NT2/D1 (cell line): ENCODE data around the gene GINS3.

Experiments used
- DNase-seq: peaks from one replicate; pipeline ENCODE4 v3.0.0-alpha.2; 2011; ENCODE audit warnings: low read depth, low spot score
- H3K27me3 ChIP-seq: 2 replicates; pipeline ENCODE4 v1.6.0; 2011; ENCODE audit warnings: mild to moderate bottlenecking; ENCODE audit not compliant: insufficient read length, insufficient read depth
- H3K36me3 ChIP-seq: 2 replicates; pipeline ENCODE4 v1.6.1; 2011; ENCODE audit warnings: mild to moderate bottlenecking, low read length, mixed read lengths; ENCODE audit not compliant: insufficient read depth, insufficient read length
- H3K4me1 ChIP-seq: 2 replicates; pipeline ENCODE4 v1.5.1; 2011; ENCODE audit not compliant: insufficient read depth, insufficient read length
- H3K4me3 ChIP-seq: 2 replicates; pipeline ENCODE4 v1.5.1; 2011; ENCODE audit warnings: low read depth; ENCODE audit not compliant: insufficient read length
- H3K9ac ChIP-seq: 2 replicates; pipeline ENCODE4 v1.6.0; 2011; ENCODE audit warnings: low read depth; ENCODE audit not compliant: insufficient read length
- H3K9me3 ChIP-seq: 2 replicates; pipeline ENCODE4 v1.5.1; 2011; ENCODE audit warnings: mild to moderate bottlenecking, low read length; ENCODE audit not compliant: insufficient read depth
- SUZ12 ChIP-seq: IDR thresholded peaks from 2 replicates; pipeline ENCODE4 v1.6.1; 2011; ENCODE audit not compliant: insufficient read length, insufficient read depth; ENCODE audit errors: extremely low read depth
- YY1 ChIP-seq: IDR thresholded peaks from 2 replicates; pipeline ENCODE4 v1.6.1; 2011; ENCODE audit not compliant: insufficient read length, insufficient read depth
- ZNF274 ChIP-seq: IDR thresholded peaks from 2 replicates; pipeline ENCODE4 v1.6.1; 2011; ENCODE audit warnings: mild to moderate bottlenecking, low read depth, low read length

The GINS3 gene

DNA sequence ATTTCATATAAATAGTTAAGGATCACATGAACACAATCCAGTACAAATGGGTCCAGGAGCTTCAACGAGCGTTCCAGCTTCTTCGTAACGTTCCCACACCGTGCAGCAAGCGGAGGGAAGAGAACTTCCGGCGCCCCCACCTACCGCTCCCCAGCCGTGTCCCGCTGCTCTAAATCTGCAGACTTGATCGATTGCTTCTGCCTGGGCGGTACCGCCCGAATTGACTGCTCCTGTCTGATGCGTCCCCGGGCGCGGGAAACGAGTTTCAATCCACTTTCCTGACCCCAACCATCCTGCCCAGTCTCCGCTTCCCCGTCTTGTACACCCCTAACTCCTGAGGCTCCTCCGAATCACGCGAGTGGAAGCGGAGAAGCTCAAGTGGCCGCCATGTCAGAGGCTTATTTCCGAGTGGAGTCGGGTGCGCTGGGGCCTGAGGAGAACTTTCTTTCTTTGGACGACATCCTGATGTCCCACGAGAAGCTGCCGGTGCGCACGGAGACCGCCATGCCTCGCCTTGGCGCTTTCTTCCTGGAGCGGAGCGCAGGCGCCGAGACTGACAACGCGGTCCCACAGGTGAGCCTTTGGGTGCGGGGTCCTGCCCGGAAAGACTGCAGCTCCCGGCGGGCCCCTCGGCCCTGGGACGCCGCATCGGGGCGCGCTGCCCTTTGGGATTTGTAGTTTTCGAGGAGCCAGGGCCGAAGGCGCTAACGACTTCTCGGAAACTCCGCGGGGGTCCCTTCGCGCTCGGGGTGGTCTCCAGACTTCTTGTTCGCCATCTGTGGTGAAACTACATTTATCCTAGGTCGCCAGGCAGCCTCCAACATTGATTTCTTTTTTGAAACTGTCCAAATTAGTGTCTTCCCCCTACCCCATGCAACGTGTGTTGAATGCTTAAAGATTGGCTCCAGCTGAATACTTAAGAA, at the start of gene GINS3:
GINS3 (plus strand) TSS at position 257 of the 923 bp plus-strand sequence; CDS start at position 388, 131 bp downstream.
- Histone ChIP-seq H3K27me3 (peaks cover 3% of the 10 kb centered on the region), H3K4me1 (no peaks in the 10 kb centered on the region), H3K4me3 (peak within 1 kb of the TSS; percentile 100), H3K9ac (peak within 1 kb of the TSS; percentile 99), H3K9me3 (peaks cover 11% of the 10 kb centered on the region; the same call in 1 of the 2 replicates), H3K36me3 (peaks cover 6% of the 10 kb centered on the region)
- TF ChIP-seq SUZ12 (no peak), ZNF274 (no peak), YY1 (no peak)
- peak; percentile 83 for DNase-seq

DNA sequence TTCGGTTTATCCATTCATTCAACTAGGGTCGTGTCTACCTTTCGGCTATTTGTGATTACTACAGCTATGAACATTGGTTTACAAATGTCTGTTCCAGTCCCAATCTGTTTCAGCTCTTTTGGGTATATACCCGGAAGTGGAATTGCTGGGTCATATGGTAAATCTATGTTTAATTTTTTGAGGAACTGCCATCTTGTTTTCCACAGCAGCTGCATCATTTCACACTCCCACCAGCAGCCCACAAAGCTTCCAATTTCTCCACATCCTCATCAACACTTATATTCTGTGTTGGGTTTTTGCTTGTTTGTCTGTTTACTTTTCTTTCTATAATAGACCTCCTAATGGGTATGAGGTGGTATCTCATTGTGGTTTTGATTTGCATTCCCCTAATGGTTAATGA, 48.7 kb upstream of the GINS3 start:
- Histone ChIP-seq H3K4me1 (no peaks in the 10 kb centered on the region), H3K9me3 (no peaks in the 10 kb centered on the region)

DNA sequence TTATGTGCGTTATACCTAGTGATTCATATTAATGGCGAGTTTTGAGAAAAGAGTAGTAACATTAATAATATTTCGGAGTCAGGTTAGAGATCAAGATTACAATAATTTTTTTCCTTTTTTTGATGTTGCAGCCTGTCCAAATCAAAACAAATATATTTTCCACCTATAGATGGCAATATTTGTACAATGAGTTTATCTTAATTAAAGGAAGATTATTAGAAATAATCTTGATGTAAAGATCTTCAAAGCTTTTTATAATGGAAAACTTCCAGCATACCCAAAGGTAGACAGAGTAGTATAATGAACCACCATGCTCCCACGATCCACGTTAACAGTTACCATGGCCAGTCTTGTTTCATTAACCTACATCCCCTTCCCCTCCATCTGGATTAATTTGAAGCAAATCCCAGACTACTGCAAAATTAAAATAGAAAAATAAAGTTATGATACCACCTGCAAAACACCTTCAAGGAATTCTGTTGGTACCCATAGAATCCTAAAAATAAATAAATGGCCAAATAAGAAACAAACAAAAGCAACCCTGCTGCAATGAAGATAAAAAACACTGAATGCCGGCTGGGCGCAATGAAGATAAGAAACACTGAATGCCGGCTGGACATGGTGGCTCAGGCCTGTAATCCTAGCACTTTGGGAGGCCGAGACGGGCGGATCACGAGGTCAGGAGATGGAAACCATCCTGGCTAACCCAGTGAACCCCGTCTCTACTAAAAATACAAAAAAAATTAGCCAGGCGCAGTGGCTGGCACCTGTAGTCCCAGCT, 46.5 kb upstream of the GINS3 start:
- no peak overlapping the region for H3K9ac ChIP-seq
- H3K36me3 ChIP-seq = no peaks in the 10 kb centered on the region
- no peaks in the 10 kb centered on the region for H3K4me1 ChIP-seq
- H3K27me3 ChIP-seq = no peaks in the 10 kb centered on the region
- H3K9me3 ChIP-seq = no peaks in the 10 kb centered on the region
- no peak for DNase-seq
- TF ChIP-seq ZNF274 (no peak), SUZ12 (no peak), YY1 (no peak)
- H3K4me3 ChIP-seq = no peak overlapping the region

More for the DNA sequence above, 48.7 kb upstream of the GINS3 start:
- TF ChIP-seq YY1 = no peak
- TF ChIP-seq SUZ12 = no peak
- TF ChIP-seq ZNF274 = no peak
- DNase-seq = no peak
- no peak overlapping the region for H3K4me3 ChIP-seq
- no peaks in the 10 kb centered on the region for H3K36me3 ChIP-seq
- no peaks in the 10 kb centered on the region for H3K27me3 ChIP-seq
- H3K9ac ChIP-seq = no peak overlapping the region

DNA sequence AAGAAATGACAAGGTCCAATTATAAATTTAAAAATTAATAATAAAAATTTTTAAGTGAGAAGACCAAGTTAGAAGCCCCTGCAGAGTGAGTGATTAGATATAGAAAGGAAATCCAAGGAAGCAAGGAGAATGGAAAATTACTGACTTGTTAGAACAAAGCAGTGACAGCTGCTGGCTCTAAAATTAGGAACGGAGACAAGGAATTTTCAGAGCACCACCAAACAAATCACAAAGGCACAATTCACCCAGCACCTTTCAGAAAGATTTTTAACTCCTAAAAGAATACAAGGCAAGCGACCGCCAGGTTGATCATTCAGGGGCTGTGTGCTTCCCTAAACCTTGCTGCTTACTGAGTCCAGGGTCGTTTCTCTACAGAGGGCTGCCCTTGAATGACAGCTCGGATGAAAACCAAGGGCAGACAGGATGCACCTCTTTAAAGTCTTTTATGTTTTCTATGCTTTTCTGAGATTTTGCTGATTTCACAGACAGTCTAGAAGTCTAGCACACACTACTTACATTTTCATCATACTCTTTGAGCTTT, 45.4 kb upstream of the GINS3 start:
- Histone ChIP-seq H3K9ac (no peak overlapping the region), H3K9me3 (no peaks in the 10 kb centered on the region), H3K4me3 (no peak overlapping the region), H3K4me1 (no peaks in the 10 kb centered on the region), H3K27me3 (no peaks in the 10 kb centered on the region), H3K36me3 (no peaks in the 10 kb centered on the region)
- no peak for DNase-seq
- TF ChIP-seq YY1 (no peak), ZNF274 (no peak), SUZ12 (no peak)

DNA sequence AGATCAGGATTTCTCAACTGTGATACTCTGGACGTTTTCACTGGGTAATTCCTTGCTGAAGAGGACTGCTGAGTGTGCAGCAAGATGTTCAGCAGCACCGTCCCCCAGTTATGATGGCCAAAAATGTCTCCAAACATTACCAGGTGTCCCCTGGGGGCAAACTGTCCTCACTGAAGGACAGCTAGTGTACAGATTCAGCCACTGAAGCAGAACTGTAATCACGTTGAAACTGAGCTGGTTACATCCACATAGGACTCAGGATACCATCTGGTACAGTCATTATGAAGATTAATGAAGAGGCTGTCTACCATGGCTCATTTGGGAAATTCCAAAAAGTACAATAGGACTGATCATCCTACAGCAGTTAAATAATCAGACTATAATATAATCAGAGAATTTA, 43.3 kb upstream of the GINS3 start:
- no peaks in the 10 kb centered on the region for H3K27me3 ChIP-seq
- H3K36me3 ChIP-seq = no peaks in the 10 kb centered on the region
- H3K4me3 ChIP-seq = no peak overlapping the region
- no peak overlapping the region for H3K9ac ChIP-seq
- DNase-seq = no peak
- no peak for TF ChIP-seq SUZ12
- TF ChIP-seq ZNF274 = no peak
- no peak for TF ChIP-seq YY1
- H3K4me1 ChIP-seq = no peaks in the 10 kb centered on the region
- H3K9me3 ChIP-seq = peaks cover 9% of the 10 kb centered on the region; the same call in 1 of the 2 replicates

DNA sequence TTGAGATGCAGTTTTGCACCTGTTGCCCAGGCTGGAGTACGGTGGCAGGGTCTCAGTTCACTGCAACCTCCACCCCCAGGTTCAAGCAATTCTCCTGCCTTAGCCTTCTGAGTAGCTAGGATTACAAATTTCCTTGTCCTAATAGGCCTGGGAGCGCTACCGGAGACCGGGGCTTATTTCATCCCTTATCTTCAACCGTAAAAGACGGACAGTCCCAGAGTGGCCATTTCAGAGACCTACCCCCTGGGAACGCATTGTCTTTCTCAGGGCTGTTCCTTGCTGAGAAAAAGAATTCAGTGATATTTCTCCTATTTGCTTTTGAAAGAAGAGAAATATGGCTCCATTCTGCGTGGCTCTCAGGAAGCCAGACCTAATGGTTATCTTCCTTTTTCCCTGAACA, 39.6 kb upstream of the GINS3 start:
- DNase-seq = no peak
- Histone ChIP-seq H3K9me3 (peaks cover 9% of the 10 kb centered on the region; the same call in 1 of the 2 replicates), H3K27me3 (no peaks in the 10 kb centered on the region), H3K4me1 (no peaks in the 10 kb centered on the region), H3K4me3 (no peak overlapping the region), H3K36me3 (no peaks in the 10 kb centered on the region), H3K9ac (no peak overlapping the region)
- TF ChIP-seq SUZ12 = no peak
- TF ChIP-seq ZNF274 = no peak
- no peak for TF ChIP-seq YY1
